ENCODE results near the gene TFAP2E. TPM values are rescaled to one million over a fixed set of nuclear protein-coding genes. Genes with fewer than 3 reads are reported as not detected.

Gene TFAP2E
- total RNA-seq = 0.35 and 1.4 TPM in 2 replicates

DNA sequence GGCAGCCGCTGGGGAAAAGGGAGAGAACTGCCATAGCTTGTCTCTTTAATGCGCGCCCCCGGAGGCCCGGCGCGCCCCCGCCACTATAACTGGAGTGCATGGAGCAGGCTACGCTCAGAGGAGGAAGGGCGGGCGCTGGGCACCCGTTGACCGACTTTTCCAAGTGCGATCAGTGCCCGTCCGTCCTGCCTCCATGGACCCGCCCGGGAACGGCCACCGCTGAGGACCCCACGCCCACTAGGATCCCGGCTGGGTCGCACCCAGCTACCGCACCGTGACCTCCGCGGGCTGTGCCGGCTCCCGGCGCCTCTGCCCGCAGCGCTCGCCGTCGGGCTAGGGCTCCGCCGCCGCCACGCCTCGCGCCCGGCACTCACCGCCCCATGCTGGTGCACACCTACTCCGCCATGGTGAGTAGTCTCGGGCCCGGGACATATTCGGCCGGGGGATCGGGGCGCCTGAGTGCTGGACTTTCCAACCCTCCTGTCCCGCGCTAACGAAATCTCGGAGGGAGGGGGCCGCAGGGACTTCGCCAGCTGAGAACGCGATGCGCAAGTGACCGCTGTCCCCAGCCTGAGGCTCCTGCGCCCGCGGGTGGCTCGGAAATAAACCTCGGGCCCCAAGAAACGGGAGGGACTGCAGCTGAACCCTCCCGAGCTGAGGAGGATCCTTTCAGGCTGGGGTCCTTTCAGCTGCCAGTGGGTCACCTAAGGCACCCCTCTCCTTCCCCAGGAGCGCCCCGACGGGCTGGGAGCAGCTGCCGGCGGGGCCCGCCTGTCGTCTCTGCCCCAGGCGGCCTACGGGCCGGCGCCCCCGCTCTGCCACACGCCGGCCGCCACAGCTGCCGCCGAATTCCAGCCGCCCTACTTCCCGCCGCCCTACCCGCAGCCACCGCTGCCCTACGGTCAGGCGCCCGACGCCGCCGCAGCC is at the start of gene TFAP2E:
TFAP2E (plus strand) TSS at position 117 of the 927 bp plus-strand sequence; CDS start at position 381, 264 bp downstream.
- DNase-seq (ENCODE audit: low read depth) = no peak

DNA sequence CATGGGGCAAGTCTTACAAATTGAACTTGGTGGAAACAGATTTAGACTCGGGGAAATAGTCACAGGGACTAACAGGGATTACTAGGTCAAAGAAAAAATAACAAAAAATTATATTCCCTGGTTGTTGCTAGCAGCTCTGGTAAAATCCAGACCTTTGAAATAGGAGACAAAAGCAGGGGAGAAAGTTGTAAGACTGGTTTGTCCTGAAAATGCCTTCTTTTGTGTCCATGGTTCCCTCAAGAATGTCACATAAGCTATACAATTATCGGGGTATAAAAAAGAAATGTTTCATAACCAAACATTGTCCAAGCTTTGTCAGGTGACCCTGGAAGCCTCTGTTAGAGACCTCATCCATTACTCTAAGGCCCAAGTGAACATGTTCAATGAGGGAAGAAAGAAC is 49.0 kb upstream of the TFAP2E start:
- DNase-seq (ENCODE audit: low read depth) = no peak

DNA sequence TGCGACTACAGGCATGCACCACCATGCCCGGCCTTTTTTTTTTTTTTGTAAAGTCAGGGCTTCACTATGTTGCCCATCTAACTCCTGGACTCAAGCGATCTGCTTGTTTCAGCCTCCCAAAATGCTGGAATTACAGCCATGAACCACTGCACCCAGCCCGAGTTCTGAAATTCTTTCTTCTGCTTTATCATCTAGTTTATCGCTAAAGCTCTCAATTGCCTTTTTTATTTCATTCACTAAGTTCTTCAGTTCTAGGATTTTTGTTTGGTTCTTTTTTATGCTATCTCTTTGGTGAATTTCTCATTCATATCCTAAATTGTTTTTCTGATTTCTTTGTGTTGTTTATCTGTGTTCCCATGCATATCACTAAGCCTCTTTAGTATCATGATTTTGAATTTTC is 42.9 kb upstream of the TFAP2E start:
- no peak for DNase-seq (ENCODE audit: low read depth)

DNA sequence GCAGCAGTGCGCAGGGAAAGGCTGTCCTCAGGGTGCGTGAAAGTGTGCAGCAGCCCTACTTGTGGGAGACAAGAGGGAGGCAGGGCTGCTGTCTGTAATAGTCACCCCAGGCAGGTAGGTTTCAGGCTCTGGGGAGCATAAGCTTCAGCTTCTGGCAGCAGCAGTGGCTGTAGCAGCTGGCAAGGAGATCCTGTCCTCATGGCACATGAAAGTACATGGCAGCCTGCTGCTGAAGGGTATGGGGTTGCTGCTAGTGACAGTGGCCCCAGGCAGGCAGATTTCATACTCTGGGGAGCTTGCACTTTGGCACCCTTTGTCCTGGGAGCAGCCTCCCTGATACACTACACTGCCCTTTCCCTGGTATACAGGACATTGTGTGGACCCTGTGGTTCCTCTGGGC is 42.2 kb upstream of the TFAP2E start:
- DNase-seq (ENCODE audit: low read depth) = no peak

DNA sequence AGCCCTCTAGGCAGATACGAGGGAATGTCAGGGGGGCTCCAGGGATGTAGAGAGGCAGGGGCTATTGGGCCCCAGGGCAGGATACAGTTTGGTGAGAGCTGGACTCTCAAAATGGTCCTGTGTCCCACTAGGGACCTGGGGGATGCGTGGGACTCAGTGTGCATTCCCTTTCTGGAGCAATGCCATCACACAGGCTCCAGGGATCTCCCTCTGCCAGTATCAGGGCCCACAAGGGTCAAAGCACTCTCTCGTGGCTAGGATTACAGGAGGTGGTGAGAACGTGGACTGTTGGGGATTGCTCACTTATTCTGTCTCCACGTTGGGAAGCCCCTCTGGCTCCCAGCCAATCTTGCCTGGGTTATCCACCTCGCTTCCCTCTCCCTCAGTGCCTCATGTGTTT is 41.7 kb upstream of the TFAP2E start:
- no peak for DNase-seq (ENCODE audit: low read depth)

DNA sequence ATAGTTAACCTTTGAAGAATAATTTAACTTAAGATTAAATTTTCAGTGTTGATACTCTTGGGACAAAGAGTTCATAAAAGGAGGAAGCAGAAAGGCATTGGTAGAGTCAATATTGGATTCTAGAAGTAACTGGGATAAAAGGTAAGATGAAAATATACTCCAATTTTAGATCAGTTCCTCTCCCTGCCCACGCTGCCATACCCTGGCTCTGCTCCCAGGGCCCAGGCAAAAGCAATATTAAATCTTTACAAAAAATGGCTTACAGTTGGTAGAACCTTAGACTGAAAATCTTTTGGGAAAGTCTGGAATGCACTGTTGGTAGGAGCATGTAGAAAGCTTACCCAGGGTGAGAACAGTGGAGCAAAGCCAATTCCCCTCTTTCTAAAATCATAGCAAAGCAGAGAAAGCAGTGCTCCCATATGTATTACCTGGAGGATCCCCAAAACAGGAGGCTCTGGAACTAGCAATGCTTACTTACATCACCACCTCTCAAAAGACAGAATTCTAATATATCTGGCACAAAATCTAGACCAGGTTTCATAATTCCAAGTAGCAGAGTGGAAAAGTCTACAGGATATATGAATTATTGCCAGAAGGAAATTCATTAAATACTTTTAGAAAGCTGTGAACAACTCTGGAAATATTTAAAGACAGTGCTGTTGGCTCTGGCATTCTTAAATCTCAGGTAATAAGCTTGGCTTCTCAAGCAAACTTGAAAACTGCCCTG is 40.5 kb upstream of the TFAP2E start:
- no peak for DNase-seq (ENCODE audit: low read depth)

DNA sequence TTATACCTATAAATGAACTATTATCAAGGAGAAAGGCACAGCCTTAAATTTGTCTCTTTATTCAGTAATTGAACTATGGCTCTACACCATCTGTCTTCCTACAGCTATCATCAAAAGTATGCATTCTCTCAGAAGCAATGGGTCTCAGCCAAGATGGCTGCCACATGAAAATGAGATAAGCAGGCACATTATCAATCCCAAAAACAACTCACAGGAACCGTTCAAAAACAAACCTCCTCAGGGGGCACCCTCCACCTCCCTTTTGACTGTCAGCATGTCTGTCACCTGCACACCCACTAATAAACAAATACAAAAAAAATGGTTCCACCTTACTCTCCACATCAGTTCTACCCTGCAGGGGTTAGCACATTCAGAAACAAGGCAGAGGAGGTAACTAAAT is 39.5 kb upstream of the TFAP2E start:
- DNase-seq (ENCODE audit: low read depth) = no peak

DNA sequence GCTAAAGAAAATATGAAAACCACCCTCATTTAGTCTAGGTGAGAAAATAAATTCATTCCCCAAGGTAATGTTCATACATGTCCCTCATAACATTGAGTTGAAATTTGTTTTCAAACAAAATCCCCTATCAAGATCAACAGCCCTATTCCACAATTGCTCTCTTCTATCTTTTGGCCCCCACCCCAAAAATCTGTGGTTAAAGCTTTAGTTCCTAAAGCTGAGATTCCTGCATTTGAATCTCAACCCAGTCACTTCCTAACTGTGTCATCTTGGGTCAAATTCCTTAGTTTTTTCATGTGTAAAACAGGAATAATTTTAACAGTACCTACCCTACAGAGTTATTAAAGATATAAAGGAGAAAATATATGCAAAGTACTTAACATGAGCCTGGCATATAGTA is 37.9 kb upstream of the TFAP2E start:
- no peak for DNase-seq (ENCODE audit: low read depth)

DNA sequence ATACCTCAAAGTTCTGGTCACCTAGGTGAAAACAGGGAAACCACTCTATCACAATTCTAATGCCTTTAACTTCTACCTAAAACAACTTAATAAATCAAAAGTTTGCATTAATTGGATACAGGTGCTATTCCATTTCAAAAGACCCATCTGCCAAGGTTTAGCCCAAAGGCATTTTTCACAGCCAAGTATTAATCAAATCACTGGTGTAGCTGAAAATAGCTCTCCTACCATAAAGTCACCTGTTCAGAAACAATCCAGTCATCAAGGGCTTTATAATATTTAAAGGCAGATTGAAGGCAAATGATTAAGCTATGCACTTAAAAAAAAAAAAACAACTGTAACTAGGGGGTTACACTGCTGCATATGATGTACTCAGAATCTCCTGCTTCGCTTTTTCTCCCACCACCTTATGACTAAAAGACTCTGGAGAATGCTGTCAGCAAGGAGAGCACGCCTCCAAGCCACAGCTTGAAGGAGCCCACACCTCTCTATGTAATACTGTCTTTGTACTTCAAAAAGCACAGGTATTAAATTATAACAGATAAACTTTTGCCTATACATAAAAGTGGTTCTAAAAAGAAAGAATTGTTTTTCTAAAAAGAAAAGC is 36.5 kb upstream of the TFAP2E start:
- DNase-seq (ENCODE audit: low read depth) = peak; percentile 23

DNA sequence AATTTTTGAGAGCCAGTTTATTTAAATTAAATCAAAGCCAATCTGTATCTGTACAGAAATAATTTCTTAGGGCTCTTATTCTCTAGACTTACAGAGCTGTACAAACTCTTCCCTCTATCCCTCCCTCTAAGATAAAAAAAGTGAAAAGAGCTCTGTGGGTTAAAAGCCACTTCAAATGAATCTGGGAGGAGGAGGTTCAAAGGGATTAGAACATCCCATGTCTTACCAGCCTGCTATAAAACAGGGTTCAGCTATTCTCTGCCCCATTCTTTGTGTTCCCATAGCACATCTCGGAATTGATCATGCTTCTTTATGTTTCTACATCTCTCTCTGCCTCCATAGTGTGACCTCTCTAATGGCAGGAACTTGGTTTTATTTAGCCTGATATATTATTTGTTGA is 35.3 kb upstream of the TFAP2E start:
- no peak for DNase-seq (ENCODE audit: low read depth)

DNA sequence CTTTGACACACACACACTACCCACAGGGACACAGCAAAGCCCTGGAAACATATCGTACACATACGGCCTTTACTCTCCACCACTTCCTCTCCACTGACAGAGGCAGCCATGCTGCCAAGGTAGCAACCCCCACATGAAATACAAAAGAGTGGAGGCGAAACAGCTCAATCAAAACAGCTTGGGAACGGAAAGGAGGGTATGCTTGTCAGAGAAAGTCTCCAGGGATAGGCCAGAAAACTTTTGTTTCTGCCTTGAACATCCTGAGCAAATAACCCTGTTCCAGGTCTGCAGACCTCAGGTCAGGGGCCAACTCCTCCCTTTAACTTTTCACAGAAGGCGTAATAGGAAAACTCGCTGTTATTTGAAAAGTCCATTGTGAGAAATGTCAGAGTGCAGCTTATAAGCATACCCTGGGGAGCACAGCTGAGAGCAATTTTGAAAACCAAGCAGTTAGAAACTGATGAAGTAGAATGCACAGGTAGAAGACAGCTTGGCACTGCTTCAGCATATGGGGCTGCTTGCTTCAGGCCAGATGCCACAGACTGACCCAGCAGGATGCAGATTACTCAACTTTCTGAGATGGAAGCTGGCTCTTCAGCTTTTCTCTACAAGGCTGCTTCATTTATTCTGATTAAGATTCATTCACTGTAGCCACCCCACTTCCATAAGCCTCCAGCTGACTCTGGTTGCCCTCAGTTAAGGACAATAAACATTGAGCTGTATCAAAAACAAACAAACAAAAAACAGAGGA is 33.9 kb upstream of the TFAP2E start:
- no peak for DNase-seq (ENCODE audit: low read depth)

DNA sequence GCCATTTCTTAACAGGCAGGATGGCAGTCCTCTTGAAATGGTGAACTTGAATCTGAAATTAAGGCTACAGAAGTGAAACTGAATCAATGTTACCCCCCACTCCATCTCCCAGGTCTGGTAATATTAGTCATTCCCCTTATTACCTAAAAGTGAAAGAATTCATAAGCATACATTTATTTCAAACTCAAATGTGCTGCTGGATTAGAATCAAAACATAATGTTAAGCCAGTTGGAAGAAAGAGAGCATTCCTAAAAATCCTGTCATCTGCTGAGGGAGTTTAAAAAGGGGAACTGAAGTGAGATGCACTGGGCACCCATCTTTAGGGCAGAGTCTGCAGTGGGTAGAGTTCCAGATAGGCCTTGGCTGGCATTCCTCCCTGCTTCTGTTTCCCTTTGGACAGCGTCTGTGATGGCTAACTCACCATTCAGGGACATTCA is 33.3 kb upstream of the TFAP2E start:
- no peak for DNase-seq (ENCODE audit: low read depth)

DNA sequence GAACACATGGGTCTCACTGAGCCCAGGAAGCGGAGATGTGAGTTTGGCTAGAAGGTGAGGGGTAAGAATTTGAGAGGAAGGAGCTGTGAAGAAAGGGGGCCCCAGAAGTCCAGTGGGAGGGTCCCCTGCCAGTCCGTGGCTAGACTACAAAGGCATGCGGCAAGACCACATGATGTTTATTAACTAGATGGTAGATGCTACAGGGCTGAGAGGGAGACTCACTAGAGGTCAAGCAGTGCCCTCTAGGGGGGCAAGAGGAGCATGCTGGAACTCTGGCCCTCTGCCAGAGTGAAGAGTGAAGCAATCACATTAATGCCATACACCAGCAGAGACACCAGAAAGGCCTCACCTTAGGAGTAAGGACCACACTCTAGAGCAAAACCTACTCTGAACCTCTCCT is 28.1 kb upstream of the TFAP2E start:
- peak; percentile 84 for DNase-seq (ENCODE audit: low read depth)

DNA sequence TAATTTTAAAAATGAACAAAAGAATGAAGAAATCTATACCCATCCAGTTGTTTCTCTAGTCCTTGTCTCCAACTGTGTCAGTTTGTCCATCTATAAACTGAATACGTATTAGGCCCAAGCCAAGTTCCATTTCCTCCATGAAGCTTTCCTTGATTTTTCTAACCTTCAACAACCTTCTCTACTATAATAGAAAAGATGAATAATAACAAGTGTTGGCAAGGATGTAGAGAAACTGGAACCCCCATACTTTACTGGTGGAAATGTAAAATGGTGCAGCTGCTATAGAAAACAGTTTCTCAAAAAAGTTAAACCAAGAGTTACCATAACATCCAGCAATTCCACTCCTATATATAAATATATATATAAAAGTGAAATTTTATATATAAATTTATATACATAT is 26.5 kb upstream of the TFAP2E start:
- no peak for DNase-seq (ENCODE audit: low read depth)

DNA sequence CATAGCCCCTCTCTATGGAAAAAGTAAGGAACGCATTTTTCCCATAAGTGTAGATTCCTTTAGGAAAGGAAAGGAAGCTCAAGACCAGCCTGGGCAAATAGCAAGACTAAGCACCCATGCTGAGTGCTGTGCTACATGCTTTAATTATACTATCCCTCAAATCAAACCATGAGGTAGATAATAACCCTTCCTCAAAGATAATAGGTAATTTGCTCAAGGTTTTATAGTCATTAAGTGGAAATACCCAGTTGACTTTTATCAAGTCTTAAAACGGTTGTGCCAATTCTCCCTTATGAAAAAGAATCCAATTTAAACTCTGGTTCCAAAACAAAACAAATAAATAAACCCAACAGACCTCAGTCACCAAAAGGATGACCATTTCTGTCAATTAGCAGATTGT is 19.3 kb upstream of the TFAP2E start:
- no peak for DNase-seq (ENCODE audit: low read depth)

DNA sequence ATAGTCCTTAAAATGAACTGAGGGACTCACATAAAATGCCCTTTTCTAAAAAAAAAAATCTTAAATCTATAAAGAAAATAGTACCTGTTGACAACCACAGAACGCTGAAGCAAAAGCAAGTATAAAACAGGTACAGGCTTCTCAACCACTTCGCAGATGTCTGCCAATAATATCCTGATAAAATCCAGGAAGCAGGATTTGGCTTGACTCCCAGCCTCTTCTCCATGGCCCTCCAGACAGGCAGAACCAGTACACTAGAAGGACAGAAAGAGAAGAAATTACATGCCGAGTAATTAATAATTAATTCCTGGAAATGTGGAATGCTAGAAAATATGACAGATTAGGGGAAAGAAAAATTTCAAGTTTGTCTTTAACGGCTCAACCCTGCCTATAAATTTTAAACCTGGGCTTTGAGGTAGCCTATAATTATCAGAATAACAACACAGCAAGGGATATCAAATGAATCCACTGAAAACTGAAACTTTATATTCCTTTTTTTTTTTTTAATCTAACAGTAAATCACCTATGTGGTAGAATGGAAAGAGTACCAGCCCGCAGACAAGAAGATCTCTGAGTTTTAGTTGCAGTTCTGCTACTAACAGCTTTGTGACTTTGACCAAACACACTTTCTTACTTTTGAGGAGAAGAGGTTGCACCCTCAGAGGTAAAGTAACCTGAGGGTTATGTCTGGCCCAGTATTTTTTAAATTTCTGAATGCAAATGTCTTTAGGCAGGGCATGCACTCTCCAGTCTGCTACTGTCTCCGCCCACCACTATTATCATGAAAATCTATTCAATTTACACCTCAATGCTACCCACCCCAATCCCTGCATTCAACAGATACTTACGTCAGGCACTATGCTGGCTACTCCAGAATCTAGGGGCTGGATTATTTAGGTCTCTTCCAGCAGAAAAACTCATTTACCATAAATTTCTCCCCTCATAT is 18.6 kb upstream of the TFAP2E start:
- DNase-seq (ENCODE audit: low read depth) = no peak

DNA sequence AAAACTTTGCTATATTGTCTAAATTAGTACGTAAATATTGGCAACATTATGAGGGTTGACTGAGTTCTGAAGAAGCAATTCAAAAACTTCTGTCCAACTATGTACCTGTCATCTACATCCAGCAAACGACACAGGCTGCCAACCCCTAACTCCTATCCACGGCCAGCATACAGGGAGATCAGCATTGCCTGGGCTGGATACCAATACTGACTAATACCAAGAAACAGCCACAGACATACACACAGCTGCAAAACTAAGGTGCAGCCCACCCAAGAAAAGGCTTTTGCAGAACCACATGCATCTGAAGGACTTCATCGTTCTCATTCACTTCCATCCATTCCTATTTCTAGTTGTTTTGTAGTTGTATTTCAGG is 17.9 kb upstream of the TFAP2E start:
- DNase-seq (ENCODE audit: low read depth) = no peak

DNA sequence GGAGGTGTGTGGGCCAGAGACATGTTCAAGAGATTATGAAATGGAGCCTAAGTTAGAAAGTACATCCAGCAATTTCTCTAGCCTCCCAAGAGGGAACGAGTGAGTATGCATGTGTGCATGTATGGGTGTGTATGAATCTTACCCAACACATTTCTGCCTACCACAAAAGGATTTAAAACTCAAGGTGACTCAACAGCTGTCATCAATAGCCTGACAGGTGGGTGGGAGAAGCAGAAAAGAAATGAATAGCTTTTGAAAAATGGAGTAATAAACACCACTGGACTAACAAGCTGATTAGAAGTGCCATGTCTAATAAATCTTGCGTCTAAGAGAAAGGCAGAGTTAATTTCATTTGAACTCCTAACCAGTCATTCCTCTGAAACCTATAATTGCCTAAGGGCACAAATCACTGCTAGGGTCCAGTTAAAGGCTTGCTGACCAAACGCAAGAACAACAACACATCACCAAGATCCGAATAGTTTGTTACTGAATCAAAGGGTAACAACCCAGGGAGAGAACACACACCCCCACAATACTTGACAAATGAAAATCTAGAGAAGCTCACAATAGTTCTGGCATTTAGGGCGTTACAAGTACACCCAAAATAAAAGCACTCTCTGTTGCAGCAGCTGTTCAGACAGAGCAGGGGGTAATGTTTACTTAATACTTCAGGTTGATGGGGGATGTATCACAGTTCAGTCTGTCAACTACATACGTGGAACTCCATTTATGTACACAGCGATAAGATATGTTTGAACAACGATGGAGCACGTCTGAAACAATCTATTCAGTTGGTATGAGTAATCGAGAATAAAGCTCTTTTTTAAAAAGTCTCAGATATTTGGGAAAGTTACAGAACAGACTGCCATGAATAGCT is 17.3 kb upstream of the TFAP2E start:
- peak; percentile 86 for DNase-seq (ENCODE audit: low read depth)

DNA sequence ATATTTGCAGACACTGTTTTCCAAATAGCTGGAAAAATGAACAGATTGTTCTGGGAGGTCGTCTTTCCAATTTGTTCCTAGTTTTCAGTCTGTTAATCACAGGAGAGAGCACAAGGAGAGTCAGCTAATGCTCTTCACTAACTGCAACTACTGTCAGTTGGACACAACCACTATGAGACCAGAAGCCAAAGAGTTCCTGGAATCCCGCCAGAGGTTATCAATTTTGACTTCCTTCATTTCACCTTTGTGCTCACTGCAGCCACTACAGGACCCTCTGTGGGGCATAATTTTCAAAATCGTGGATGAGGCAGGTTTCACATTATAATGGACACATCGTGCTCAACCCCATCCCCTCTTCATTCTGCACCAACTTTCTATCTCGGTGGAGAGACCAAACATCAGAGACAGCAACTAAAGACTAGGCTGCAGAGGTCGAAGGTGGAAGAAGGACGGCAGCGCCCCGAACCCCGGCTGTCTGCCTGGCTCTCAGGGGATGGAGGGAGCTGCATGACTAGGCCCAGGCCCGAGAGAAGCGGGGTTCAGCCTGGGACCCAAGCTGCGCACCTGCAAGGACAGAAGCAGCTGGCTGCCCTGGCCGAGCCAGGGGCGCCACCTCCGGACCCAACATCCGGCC is 16.5 kb upstream of the TFAP2E start:
- DNase-seq (ENCODE audit: low read depth) = no peak

Measured in renal cortical epithelial cell (primary cell).